Right lobe of liver (tissue), 4 donors: Measurements from ENCODE around the gene NR1H4.

Source experiments
- POLR2A ChIP-seq: fragments of 450-650 bp; IDR thresholded peaks from one replicate; pipeline ENCODE4 v1.6.1; 2017; ENCODE audit warnings: antibody characterized with exemption, mild to moderate bottlenecking
- TF ChIP-seq, protein P1 (sequence below), 4 donors: fragments of 200-600 bp in 3 of 4; fragments of 450-650 bp in 1 of 4; IDR thresholded peaks; one replicate each; pipeline versions ENCODE4 v1.5.1 to v1.8.0; 2016 to 2022; ENCODE audit warnings: antibody characterized with exemption in 4 of 4, mild to moderate bottlenecking in 2 of 4
- donor health status: DM: no; HTN: no; CAD: no.
- donor health status: DM: no; HTN: no; CAD: no.
- donor health status: DM: no; HTN: yes; CAD: no.

GRCh38 chr12:100534625-100535227 lies 61.1 kb downstream of the NR1H4 start:
- TF ChIP-seq, protein P1, sequence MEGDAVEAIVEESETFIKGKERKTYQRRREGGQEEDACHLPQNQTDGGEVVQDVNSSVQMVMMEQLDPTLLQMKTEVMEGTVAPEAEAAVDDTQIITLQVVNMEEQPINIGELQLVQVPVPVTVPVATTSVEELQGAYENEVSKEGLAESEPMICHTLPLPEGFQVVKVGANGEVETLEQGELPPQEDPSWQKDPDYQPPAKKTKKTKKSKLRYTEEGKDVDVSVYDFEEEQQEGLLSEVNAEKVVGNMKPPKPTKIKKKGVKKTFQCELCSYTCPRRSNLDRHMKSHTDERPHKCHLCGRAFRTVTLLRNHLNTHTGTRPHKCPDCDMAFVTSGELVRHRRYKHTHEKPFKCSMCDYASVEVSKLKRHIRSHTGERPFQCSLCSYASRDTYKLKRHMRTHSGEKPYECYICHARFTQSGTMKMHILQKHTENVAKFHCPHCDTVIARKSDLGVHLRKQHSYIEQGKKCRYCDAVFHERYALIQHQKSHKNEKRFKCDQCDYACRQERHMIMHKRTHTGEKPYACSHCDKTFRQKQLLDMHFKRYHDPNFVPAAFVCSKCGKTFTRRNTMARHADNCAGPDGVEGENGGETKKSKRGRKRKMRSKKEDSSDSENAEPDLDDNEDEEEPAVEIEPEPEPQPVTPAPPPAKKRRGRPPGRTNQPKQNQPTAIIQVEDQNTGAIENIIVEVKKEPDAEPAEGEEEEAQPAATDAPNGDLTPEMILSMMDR (IDR thresholded peaks at IDR 0.05): no peak
- no peak for TF ChIP-seq POLR2A
